Liver (tissue), 3 donors: ENCODE data around the gene CELA3B.

Source experiments
- GABPA ChIP-seq, 2 donors: IDR thresholded peaks in 1 of 2; conservative IDR thresholded peaks in 1 of 2; 2 replicates each; pipeline ENCODE4 v1.6.1; 2016; ENCODE audit warnings: antibody characterized with exemption in 2 of 2, mild to moderate bottlenecking in 1 of 2, moderate library complexity in 1 of 2
- JUND ChIP-seq, 2 donors: IDR thresholded peaks; 2 replicates each; pipeline ENCODE4 v1.6.1; 2016; ENCODE audit warnings: antibody characterized with exemption in 2 of 2
- RAD21 ChIP-seq, 2 donors: IDR thresholded peaks; 2 replicates each; pipeline ENCODE4 v1.6.1; 2016; ENCODE audit warnings: antibody characterized with exemption in 2 of 2, mild to moderate bottlenecking in 2 of 2
- TF ChIP-seq, protein P1 (sequence below): fragments of 150-350 bp; IDR thresholded peaks from 2 replicates; pipeline ENCODE4 v1.5.1; 2017; ENCODE audit warnings: improper control_type of control experiment, low read depth, low read length; ENCODE audit not compliant: missing input control
- TF ChIP-seq, protein P2 (sequence below): IDR thresholded peaks from 2 replicates; pipeline ENCODE4 v1.6.1; 2016; ENCODE audit warnings: antibody characterized with exemption
- donor health status: healthy.
- donor health status: healthy.

DNA sequence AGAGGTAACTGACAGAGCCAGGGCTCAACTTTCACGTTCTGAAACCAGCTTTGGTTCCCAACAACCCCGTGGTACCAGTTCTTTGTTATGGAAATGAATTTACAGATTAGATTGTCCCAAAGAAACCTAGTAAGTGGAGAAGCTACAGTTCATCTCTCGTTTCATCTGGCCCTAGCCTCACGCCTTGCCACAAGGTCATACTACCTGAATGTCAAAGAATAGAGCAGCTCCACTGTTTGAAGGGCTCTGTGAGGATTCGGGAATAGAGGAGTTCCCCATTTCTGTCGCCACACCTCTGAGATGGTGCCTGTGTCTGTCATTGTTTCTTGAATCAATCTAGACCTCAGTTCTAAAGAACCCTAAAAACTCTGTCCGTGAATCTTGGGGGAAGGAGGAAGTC, 60.7 kb downstream of the CELA3B start:
- TF ChIP-seq, protein P1, sequence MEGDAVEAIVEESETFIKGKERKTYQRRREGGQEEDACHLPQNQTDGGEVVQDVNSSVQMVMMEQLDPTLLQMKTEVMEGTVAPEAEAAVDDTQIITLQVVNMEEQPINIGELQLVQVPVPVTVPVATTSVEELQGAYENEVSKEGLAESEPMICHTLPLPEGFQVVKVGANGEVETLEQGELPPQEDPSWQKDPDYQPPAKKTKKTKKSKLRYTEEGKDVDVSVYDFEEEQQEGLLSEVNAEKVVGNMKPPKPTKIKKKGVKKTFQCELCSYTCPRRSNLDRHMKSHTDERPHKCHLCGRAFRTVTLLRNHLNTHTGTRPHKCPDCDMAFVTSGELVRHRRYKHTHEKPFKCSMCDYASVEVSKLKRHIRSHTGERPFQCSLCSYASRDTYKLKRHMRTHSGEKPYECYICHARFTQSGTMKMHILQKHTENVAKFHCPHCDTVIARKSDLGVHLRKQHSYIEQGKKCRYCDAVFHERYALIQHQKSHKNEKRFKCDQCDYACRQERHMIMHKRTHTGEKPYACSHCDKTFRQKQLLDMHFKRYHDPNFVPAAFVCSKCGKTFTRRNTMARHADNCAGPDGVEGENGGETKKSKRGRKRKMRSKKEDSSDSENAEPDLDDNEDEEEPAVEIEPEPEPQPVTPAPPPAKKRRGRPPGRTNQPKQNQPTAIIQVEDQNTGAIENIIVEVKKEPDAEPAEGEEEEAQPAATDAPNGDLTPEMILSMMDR, result no peak
- TF ChIP-seq, protein P2, sequence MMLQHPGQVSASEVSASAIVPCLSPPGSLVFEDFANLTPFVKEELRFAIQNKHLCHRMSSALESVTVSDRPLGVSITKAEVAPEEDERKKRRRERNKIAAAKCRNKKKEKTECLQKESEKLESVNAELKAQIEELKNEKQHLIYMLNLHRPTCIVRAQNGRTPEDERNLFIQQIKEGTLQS, result no peak
- TF ChIP-seq GABPA (IDR thresholded peaks at IDR 0.05 in 1 of 2, conservative IDR thresholded peaks at IDR 0.05 in 1 of 2) (no peak), RAD21 (IDR thresholded peaks at IDR 0.05) (no peak), JUND (IDR thresholded peaks at IDR 0.05) (no peak)
